Measurements from ENCODE around the gene CELA3B. TPM values are rescaled to one million over a fixed set of nuclear protein-coding genes. Genes with fewer than 3 reads are reported as not detected.

Gene CELA3B
- total and polyA plus RNA-seq, 2 of the 8 experiments (the other 6 are each of a cell fraction or from before 2014, with no cell fraction given), result not detected

GRCh38 chr1:22038036-22038435 lies 61.2 kb downstream of the CELA3B start (continued):
- TF ChIP-seq, protein P1, sequence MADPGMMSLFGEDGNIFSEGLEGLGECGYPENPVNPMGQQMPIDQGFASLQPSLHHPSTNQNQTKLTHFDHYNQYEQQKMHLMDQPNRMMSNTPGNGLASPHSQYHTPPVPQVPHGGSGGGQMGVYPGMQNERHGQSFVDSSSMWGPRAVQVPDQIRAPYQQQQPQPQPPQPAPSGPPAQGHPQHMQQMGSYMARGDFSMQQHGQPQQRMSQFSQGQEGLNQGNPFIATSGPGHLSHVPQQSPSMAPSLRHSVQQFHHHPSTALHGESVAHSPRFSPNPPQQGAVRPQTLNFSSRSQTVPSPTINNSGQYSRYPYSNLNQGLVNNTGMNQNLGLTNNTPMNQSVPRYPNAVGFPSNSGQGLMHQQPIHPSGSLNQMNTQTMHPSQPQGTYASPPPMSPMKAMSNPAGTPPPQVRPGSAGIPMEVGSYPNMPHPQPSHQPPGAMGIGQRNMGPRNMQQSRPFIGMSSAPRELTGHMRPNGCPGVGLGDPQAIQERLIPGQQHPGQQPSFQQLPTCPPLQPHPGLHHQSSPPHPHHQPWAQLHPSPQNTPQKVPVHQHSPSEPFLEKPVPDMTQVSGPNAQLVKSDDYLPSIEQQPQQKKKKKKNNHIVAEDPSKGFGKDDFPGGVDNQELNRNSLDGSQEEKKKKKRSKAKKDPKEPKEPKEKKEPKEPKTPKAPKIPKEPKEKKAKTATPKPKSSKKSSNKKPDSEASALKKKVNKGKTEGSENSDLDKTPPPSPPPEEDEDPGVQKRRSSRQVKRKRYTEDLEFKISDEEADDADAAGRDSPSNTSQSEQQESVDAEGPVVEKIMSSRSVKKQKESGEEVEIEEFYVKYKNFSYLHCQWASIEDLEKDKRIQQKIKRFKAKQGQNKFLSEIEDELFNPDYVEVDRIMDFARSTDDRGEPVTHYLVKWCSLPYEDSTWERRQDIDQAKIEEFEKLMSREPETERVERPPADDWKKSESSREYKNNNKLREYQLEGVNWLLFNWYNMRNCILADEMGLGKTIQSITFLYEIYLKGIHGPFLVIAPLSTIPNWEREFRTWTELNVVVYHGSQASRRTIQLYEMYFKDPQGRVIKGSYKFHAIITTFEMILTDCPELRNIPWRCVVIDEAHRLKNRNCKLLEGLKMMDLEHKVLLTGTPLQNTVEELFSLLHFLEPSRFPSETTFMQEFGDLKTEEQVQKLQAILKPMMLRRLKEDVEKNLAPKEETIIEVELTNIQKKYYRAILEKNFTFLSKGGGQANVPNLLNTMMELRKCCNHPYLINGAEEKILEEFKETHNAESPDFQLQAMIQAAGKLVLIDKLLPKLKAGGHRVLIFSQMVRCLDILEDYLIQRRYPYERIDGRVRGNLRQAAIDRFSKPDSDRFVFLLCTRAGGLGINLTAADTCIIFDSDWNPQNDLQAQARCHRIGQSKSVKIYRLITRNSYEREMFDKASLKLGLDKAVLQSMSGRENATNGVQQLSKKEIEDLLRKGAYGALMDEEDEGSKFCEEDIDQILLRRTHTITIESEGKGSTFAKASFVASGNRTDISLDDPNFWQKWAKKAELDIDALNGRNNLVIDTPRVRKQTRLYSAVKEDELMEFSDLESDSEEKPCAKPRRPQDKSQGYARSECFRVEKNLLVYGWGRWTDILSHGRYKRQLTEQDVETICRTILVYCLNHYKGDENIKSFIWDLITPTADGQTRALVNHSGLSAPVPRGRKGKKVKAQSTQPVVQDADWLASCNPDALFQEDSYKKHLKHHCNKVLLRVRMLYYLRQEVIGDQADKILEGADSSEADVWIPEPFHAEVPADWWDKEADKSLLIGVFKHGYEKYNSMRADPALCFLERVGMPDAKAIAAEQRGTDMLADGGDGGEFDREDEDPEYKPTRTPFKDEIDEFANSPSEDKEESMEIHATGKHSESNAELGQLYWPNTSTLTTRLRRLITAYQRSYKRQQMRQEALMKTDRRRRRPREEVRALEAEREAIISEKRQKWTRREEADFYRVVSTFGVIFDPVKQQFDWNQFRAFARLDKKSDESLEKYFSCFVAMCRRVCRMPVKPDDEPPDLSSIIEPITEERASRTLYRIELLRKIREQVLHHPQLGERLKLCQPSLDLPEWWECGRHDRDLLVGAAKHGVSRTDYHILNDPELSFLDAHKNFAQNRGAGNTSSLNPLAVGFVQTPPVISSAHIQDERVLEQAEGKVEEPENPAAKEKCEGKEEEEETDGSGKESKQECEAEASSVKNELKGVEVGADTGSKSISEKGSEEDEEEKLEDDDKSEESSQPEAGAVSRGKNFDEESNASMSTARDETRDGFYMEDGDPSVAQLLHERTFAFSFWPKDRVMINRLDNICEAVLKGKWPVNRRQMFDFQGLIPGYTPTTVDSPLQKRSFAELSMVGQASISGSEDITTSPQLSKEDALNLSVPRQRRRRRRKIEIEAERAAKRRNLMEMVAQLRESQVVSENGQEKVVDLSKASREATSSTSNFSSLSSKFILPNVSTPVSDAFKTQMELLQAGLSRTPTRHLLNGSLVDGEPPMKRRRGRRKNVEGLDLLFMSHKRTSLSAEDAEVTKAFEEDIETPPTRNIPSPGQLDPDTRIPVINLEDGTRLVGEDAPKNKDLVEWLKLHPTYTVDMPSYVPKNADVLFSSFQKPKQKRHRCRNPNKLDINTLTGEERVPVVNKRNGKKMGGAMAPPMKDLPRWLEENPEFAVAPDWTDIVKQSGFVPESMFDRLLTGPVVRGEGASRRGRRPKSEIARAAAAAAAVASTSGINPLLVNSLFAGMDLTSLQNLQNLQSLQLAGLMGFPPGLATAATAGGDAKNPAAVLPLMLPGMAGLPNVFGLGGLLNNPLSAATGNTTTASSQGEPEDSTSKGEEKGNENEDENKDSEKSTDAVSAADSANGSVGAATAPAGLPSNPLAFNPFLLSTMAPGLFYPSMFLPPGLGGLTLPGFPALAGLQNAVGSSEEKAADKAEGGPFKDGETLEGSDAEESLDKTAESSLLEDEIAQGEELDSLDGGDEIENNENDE (IDR thresholded peaks at IDR 0.05; ENCODE audit: insufficient replicate concordance, low read length), result no peak
- no peak for TF ChIP-seq SIN3A (conservative IDR thresholded peaks at IDR 0.05 in 1 of 2, IDR thresholded peaks at IDR 0.05 in 1 of 2; ENCODE audit: low read depth in 1 of 2, low read length in 2 of 2)
- no peak for TF ChIP-seq NANOG (IDR thresholded peaks at IDR 0.05; ENCODE audit: insufficient read depth, low read depth, low read length, poor library complexity, severe bottlenecking)
- TF ChIP-seq JUND (IDR thresholded peaks at IDR 0.05; ENCODE audit: low read length), result no peak
- no peak for TF ChIP-seq HDAC2 (IDR thresholded peaks at IDR 0.05; ENCODE audit: borderline replicate concordance in 1 of 2, low read depth in 2 of 2, low read length in 2 of 2)
- no peak for TF ChIP-seq ATF3 (IDR thresholded peaks at IDR 0.05; ENCODE audit: insufficient read depth, low read depth, low read length)
- TF ChIP-seq GTF2F1 (IDR thresholded peaks at IDR 0.05; ENCODE audit: borderline replicate concordance, low read depth, low read length), result no peak
- TF ChIP-seq POLR2AphosphoS5 (IDR thresholded peaks at IDR 0.05; ENCODE audit: low read depth, low read length), result no peak
- TF ChIP-seq RFX5 (IDR thresholded peaks at IDR 0.05; ENCODE audit: borderline replicate concordance, low read depth, low read length), result no peak
- no peak for TF ChIP-seq GABPA (IDR thresholded peaks at IDR 0.05; ENCODE audit: borderline replicate concordance, insufficient read depth, low read length)
- no peak for TF ChIP-seq POLR2A (IDR thresholded peaks at IDR 0.05; ENCODE audit: control extremely low read depth in 1 of 2, low read depth in 2 of 2, low read length in 2 of 2)

All from H1 (cell line).